HepG2 (cell line): ENCODE measurements around the gene MYO16. TPM values are rescaled to one million over a fixed set of nuclear protein-coding genes. Genes with fewer than 3 reads are reported as not detected.

Experiments
- ATAD3A ChIP-seq: sonication (generic); formaldehyde crosslinking; IDR thresholded peaks from 2 replicates; pipeline ENCODE4 v1.4.0; 2020; ENCODE audit warnings: missing genetic modification reagents
- ATM ChIP-seq: fragments of 450-650 bp; IDR thresholded peaks from 2 replicates; pipeline ENCODE4 v1.7.1; 2017; ENCODE audit warnings: mild to moderate bottlenecking, borderline replicate concordance
- CBX5 ChIP-seq: sonication (generic); formaldehyde crosslinking; IDR thresholded peaks from 2 replicates; pipeline ENCODE4 v1.4.0; 2020; ENCODE audit warnings: missing genetic modification reagents, borderline replicate concordance
- FOXO1 ChIP-seq: sonication (generic); formaldehyde crosslinking; IDR thresholded peaks from 2 replicates; pipeline ENCODE4 v1.4.0; 2020; ENCODE audit warnings: missing genetic modification reagents
- FOXP1 ChIP-seq, 2 experiments: fragments of 450-650 bp in 1 of 2; IDR thresholded peaks; 2 replicates each; pipeline ENCODE4 v1.6.1; 2017 to 2018; ENCODE audit warnings: antibody characterized with exemption in 1 of 2
- GATAD1 ChIP-seq: IDR thresholded peaks from 2 replicates; pipeline ENCODE4 v1.6.1; 2016; ENCODE audit warnings: missing genetic modification reagents, missing compliant biosample characterization
- GFI1 ChIP-seq: sonication (generic); formaldehyde crosslinking; IDR thresholded peaks from 2 replicates; pipeline ENCODE4 v1.5.0; 2020; ENCODE audit warnings: missing genetic modification reagents, mild to moderate bottlenecking, borderline replicate concordance
- JUNB ChIP-seq: sonication (generic); formaldehyde crosslinking; IDR thresholded peaks from 2 replicates; pipeline ENCODE4 v1.8.0; 2022; ENCODE audit warnings: missing genetic modification reagents, mild to moderate bottlenecking, borderline replicate concordance
- KDM6A ChIP-seq: IDR thresholded peaks from 2 replicates; pipeline ENCODE4 v1.6.1; 2016; ENCODE audit warnings: low read depth
- MAFG ChIP-seq: sonication (generic); formaldehyde crosslinking; IDR thresholded peaks from 2 replicates; pipeline ENCODE4 v1.5.1; 2020; ENCODE audit warnings: mild to moderate bottlenecking, missing genetic modification reagents
- MEIS2 ChIP-seq: sonication (generic); formaldehyde crosslinking; IDR thresholded peaks from 2 replicates; pipeline ENCODE4 v1.9.0; 2021; ENCODE audit warnings: mild to moderate bottlenecking, missing genetic modification reagents
- MTA3 ChIP-seq: sonication (generic); formaldehyde crosslinking; IDR thresholded peaks from 2 replicates; pipeline ENCODE4 v1.4.0; 2020; ENCODE audit warnings: missing genetic modification reagents
- MXI1 ChIP-seq: IDR thresholded peaks from 3 replicates; pipeline ENCODE4 v1.6.1; 2012; ENCODE audit warnings: low read depth, low read length, inconsistent platforms, borderline replicate concordance
- NR2F2 ChIP-seq: IDR thresholded peaks from 2 replicates; pipeline ENCODE4 v1.6.1; 2012; ENCODE audit warnings: low read depth, inconsistent platforms, borderline replicate concordance
- RXRB ChIP-seq: IDR thresholded peaks from 2 replicates; pipeline ENCODE4 v1.6.1; 2016; ENCODE audit warnings: borderline replicate concordance, missing genetic modification reagents, missing compliant biosample characterization
- SP4 ChIP-seq: sonication (generic); formaldehyde crosslinking; IDR thresholded peaks from 2 replicates; pipeline ENCODE4 v1.8.1; 2023; ENCODE audit warnings: mild to moderate bottlenecking, missing genetic modification reagents
- YEATS4 ChIP-seq: sonication (generic); formaldehyde crosslinking; IDR thresholded peaks from 2 replicates; pipeline ENCODE4 v1.4.0; 2020; ENCODE audit warnings: missing genetic modification reagents, borderline replicate concordance
- ZNF234 ChIP-seq: sonication (generic); formaldehyde crosslinking; conservative IDR thresholded peaks from 2 replicates; pipeline ENCODE4 v1.5.1; 2020; ENCODE audit warnings: mild to moderate bottlenecking, missing genetic modification reagents
- ZNF33B ChIP-seq: sonication (generic); formaldehyde crosslinking; IDR thresholded peaks from 2 replicates; pipeline ENCODE4 v1.5.1; 2020; ENCODE audit warnings: mild to moderate bottlenecking, missing genetic modification reagents
- ZNF670 ChIP-seq: sonication (generic); formaldehyde crosslinking; IDR thresholded peaks from 2 replicates; pipeline ENCODE4 v1.8.0; 2022; ENCODE audit warnings: mild to moderate bottlenecking, missing genetic modification reagents, borderline replicate concordance
- ZNF878 ChIP-seq: sonication (generic); formaldehyde crosslinking; IDR thresholded peaks from 2 replicates; pipeline ENCODE4 v1.8.1; 2023; ENCODE audit warnings: mild to moderate bottlenecking, missing genetic modification reagents, moderate library complexity
- polyA plus RNA-seq, 8 experiments: library from polyadenylated mRNA; depleted of rRNA in 3 of 8; stranded (reverse) in 7 of 8; unstranded in 1 of 8; fragments of >200 nt; fragmentation: Illumina TruSeq in 4 of 8; extraction: Trizol in 4 of 8; gene quantifications; 2 replicates each; pipeline versions ENCODE4 v1.2.1 to v1.2.3, GENCODE V29; 2011 to 2016; ENCODE audit warnings: low read depth in 4 of 8, missing spikeins in 1 of 8, mixed read lengths in 1 of 8; ENCODE audit not compliant: insufficient read depth in 1 of 8
- total RNA-seq, 5 experiments: library from RNA; depleted of rRNA; stranded (reverse); fragments of >200 nt; fragmentation: Illumina TruSeq; extraction: Trizol; gene quantifications; 2 replicates each; pipeline ENCODE4 v1.2.3, GENCODE V29; 2016; ENCODE audit warnings: low read depth in 1 of 5
- TF ChIP-seq, protein P1 (sequence below): sonication (generic); formaldehyde crosslinking; IDR thresholded peaks from 2 replicates; pipeline ENCODE4 v1.4.0; 2020; ENCODE audit warnings: missing genetic modification reagents
- TF ChIP-seq, protein P2 (sequence below): sonication (generic); formaldehyde crosslinking; IDR thresholded peaks from 2 replicates; pipeline ENCODE4 v1.4.0; 2020; ENCODE audit warnings: mild to moderate bottlenecking, missing genetic modification reagents, borderline replicate concordance
- TF ChIP-seq, protein P3 (sequence below), 2 experiments: fragments of 450-650 bp in 1 of 2; sonication (generic) in 1 of 2; formaldehyde crosslinking; IDR thresholded peaks; 2 replicates each; pipeline versions ENCODE4 v1.5.0 to v1.8.0; 2020 to 2022; ENCODE audit warnings: mild to moderate bottlenecking in 1 of 2, missing genetic modification reagents in 1 of 2

The MYO16 gene
- total and polyA plus RNA-seq, 2 of the 13 experiments (the other 11 are each of a cell fraction or from before 2014, with no cell fraction given) = not detected

DNA sequence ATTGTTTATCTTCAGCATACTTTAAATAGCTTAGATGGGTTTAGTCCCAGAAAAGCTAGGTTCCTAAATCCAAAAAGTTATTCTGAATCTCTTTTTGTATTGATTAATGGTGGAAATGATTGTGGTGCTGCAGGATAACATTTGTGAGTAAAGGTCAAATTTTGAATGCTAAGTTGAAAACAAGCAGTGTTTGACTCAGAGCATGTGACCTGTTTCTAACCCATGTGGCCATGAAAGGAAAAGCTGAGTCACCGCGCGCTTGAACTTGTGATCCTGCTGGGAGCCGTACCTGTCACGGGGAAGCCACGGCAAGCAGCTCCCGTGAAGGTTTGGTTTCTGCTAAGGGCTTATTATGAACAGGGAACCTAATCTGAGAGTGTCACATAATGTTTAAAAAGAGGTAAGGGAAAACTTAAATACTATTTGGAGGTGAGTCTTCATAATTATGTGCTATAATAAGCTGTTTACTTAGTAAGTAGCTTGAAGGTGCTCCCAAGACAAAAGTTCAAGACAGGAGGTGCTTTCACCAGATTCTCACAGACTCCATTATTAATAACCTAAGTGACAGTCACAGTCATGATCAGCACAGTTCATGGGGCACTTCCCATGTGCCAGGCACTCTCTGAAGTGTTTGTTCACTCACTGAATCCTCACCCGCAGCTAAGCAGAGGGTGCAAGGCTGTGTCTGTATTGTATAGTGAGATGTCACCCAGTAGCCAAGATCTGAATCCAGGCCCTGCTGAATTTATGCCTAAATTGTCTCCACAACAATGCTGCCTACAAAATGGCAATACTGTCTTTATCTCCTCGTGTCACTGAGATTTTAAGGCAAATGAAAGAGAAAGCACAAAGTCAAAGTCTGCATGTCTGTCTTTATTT, 286.5 kb downstream of the MYO16 start (continued):
- TF ChIP-seq ZNF878 (CRISPR knock-in tag) = peak; percentile 24; the same call in 1 of the 2 replicates
- TF ChIP-seq SP4 = no peak
- peak; percentile 50; the same call in 1 of the 3 replicates for TF ChIP-seq MXI1
- no peak for TF ChIP-seq MTA3 (CRISPR knock-in tag)
- 0 out of 2 replicates have a peak, but pooled peaks have one; percentile 54 for TF ChIP-seq MEIS2
- TF ChIP-seq JUNB = peak; percentile 64; the same call in 1 of the 2 replicates
- TF ChIP-seq YEATS4 (CRISPR knock-in tag) = peak; percentile 51; the same call in 1 of the 2 replicates
- peak; percentile 56 for TF ChIP-seq KDM6A
- TF ChIP-seq NR2F2 = 0 out of 2 replicates have a peak, but pooled peaks have one; percentile 39
- no peak for TF ChIP-seq ATM
- TF ChIP-seq RXRB (CRISPR knock-in tag) = peak; percentile 70
- TF ChIP-seq GFI1 (CRISPR knock-in tag) = 0 out of 2 replicates have a peak, but pooled peaks have one; percentile 33
- peak; percentile 30; the same call in 1 of the 2 replicates for TF ChIP-seq CBX5 (CRISPR knock-in tag)
- peak; percentile 22; the same call in 1 of the 2 replicates for TF ChIP-seq ZNF670 (CRISPR knock-in tag)
- TF ChIP-seq, protein P1, sequence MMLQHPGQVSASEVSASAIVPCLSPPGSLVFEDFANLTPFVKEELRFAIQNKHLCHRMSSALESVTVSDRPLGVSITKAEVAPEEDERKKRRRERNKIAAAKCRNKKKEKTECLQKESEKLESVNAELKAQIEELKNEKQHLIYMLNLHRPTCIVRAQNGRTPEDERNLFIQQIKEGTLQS = peak; percentile 86
- no peak for TF ChIP-seq FOXP1 (IDR thresholded peaks at IDR 0.05)
- peak; percentile 41; the same call in 1 of the 2 replicates for TF ChIP-seq FOXP1 (CRISPR knock-in tag; IDR thresholded peaks at IDR 0.05)
- TF ChIP-seq MAFG (CRISPR knock-in tag) = 0 out of 2 replicates have a peak, but pooled peaks have one; percentile 66
- no peak for TF ChIP-seq ATAD3A (CRISPR knock-in tag)
- TF ChIP-seq, protein P2, sequence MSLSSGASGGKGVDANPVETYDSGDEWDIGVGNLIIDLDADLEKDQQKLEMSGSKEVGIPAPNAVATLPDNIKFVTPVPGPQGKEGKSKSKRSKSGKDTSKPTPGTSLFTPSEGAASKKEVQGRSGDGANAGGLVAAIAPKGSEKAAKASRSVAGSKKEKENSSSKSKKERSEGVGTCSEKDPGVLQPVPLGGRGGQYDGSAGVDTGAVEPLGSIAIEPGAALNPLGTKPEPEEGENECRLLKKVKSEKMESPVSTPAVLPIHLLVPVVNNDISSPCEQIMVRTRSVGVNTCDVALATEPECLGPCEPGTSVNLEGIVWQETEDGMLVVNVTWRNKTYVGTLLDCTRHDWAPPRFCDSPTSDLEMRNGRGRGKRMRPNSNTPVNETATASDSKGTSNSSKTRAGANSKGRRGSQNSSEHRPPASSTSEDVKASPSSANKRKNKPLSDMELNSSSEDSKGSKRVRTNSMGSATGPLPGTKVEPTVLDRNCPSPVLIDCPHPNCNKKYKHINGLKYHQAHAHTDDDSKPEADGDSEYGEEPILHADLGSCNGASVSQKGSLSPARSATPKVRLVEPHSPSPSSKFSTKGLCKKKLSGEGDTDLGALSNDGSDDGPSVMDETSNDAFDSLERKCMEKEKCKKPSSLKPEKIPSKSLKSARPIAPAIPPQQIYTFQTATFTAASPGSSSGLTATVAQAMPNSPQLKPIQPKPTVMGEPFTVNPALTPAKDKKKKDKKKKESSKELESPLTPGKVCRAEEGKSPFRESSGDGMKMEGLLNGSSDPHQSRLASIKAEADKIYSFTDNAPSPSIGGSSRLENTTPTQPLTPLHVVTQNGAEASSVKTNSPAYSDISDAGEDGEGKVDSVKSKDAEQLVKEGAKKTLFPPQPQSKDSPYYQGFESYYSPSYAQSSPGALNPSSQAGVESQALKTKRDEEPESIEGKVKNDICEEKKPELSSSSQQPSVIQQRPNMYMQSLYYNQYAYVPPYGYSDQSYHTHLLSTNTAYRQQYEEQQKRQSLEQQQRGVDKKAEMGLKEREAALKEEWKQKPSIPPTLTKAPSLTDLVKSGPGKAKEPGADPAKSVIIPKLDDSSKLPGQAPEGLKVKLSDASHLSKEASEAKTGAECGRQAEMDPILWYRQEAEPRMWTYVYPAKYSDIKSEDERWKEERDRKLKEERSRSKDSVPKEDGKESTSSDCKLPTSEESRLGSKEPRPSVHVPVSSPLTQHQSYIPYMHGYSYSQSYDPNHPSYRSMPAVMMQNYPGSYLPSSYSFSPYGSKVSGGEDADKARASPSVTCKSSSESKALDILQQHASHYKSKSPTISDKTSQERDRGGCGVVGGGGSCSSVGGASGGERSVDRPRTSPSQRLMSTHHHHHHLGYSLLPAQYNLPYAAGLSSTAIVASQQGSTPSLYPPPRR (CRISPR knock-in tag) = no peak
- TF ChIP-seq, protein P3, sequence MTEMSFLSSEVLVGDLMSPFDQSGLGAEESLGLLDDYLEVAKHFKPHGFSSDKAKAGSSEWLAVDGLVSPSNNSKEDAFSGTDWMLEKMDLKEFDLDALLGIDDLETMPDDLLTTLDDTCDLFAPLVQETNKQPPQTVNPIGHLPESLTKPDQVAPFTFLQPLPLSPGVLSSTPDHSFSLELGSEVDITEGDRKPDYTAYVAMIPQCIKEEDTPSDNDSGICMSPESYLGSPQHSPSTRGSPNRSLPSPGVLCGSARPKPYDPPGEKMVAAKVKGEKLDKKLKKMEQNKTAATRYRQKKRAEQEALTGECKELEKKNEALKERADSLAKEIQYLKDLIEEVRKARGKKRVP (CRISPR knock-in tag; IDR thresholded peaks at IDR 0.05) = no peak
- TF ChIP-seq FOXO1 (CRISPR knock-in tag) = peak; percentile 81; the same call in 1 of the 2 replicates
- no peak for TF ChIP-seq ZNF33B
- TF ChIP-seq ZNF234 (CRISPR knock-in tag) = no peak
- no peak for TF ChIP-seq GATAD1 (CRISPR knock-in tag)
